Frontal cortex (tissue), 4 donors: ENCODE data around the gene KRT222. TPM values are rescaled to one million over a fixed set of nuclear protein-coding genes. Genes with fewer than 3 reads are reported as not detected.
A peak's percentile ranks its signal among the peaks of the same experiment; 100 is the strongest.

ENCODE experiments used
- DNase-seq, 2 donors: peaks; one replicate each; pipeline ENCODE4 v3.0.0; 2012; ENCODE audit warnings: low spot score in 2 of 2
- FAIRE-seq: peaks from 2 replicates; lab custom pipeline; 2012; peaks lifted over from hg19 to GRCh38; lab: Jason Lieb, UNC
- total RNA-seq: library from RNA; depleted of rRNA; stranded (reverse); fragments of >200 nt; gene quantifications from one replicate; pipeline ENCODE4 v1.2.3, GENCODE V29; 2014
- donor health status: control.
- donor health status: control.
- donor health status: control.

The KRT222 gene
- total RNA-seq, 1 donor from 2014 or later: 5.7 TPM

DNA sequence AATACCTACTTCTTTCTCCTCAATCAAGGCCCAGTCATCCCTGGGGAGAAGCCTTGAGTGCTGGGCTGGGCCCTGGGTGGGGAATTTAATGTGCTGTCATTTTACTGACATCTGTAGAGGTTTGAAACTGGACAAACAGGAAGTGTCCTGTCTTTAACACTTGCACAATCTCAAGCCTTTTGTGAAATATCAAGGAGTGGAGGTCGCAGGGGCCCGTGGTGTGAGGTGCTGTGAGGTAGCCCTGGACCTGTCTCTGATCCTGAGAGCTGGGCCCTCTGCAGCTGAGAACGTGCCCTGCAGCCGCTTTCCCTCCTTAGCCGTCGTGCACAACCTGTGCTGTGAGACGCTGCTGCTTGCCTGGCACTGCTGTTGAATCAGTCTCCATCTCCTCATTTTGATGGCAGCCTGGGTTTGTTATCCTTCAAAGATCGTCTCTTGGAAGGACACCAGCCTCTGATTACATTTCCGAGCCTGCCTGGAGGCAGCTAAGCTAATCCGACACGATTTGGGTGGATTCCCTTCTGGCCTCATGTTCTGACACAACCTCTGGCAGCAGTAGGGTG, 47.2 kb downstream of the KRT222 start:
- FAIRE-seq (no peak), DNase-seq (no peak)

DNA sequence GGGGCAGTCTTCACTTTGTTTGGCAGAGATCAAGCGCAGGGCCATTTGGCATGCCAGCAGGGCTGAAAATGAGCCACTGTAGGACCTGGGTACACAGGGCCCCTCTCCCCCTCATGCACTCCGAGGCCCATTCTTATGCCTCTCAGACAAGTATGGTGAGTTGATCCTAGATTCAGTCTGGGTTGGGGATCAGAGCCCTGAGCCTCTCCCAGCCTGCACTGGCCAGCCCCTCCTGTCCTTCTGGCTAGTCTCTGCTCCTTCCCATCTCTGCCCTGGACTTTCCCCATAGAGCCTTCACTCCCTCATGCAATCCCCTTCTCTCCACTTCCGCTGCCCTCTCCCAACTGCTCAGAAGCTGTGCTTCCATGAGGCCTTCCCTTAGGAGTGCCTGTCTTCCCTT, 48.4 kb downstream of the KRT222 start:
- FAIRE-seq: no peak

GRCh38 chr17:40615841-40616476, 49.0 kb downstream of the KRT222 start:
- DNase-seq (no peak), FAIRE-seq (no peak)

More for the DNA sequence above, 48.4 kb downstream of the KRT222 start:
- DNase-seq: no peak

- DNase-seq (no peak), FAIRE-seq (no peak)
These were observed 49.7 kb downstream of the KRT222 start for GRCh38 chr17:40615068-40615840.

GRCh38 chr17:40614431-40615067, 50.4 kb downstream of the KRT222 start:
- FAIRE-seq (no peak), DNase-seq (no peak)

DNA sequence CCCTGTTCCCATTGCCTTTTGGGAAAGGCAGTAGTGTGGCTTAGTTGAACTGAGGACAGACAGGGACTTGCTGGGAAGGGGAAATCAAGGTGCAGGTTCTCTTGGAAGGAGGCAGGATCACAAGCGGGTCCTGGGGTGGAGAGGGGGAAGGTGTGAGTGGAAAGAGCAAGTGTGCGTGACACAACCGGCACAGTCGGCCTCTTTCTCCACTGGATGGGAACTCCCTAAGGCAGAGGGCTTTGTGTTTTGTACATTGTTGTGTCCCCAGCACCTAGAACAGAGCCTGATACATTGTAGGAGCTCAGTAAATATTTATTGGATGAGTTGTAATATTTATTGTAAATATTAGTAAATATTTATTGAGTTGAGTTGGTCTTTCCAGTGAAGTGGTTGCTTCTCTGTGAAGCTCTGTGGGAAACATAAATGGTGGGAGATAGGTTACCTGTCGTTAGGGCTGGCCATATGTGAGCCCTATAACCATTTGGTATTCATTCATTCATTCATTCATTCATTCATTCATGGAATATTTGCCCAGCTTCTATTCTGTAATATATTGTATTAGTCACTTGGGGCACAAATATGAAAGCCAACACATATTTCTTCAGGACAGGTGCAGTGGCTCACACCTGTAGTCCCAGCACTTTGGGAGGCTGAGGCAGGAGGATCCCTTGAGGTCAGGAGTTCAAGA, 51.4 kb downstream of the KRT222 start:
- no peak for DNase-seq
- no peak for FAIRE-seq

- FAIRE-seq (no peak), DNase-seq (peak in 1 of 2 donors; percentile 25)
These were observed 52.3 kb downstream of the KRT222 start for GRCh38 chr17:40612599-40613244.

DNA sequence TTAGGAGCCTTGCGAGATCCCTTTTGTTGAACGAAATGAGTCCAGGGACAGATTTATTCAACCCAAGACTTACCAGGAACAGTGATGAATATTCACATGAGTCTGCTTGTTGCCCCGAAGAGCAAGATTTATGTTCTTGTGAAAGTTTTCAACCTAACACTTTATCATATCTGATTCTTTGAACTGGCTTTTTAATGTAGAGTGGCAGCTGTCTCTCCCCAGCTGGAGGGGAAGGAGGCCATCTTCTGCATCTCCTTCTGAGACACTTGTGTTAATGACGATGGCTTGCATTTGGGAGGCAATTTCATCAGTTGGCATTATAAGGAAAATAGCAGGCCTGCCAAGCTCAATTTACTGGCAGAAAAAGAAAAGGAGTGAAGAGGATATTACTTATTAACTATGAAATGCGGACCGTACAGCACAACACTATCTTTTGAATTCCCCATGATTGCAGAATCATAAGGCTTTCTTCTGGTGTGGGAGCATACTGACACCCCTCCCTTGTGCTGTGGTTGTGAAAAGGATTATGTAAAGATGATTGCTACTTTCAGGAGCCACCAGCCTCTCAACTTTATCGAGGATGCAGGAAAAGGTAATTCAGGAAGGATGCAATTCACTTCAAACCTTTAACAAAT, 53.0 kb downstream of the KRT222 start:
- no peak for DNase-seq
- no peak for FAIRE-seq

GRCh38 chr17:40610359-40610758, 54.6 kb downstream of the KRT222 start:
- FAIRE-seq (no peak), DNase-seq (no peak)

- FAIRE-seq: no peak
These were observed 56.9 kb downstream of the KRT222 start for GRCh38 chr17:40608061-40608581.

DNA sequence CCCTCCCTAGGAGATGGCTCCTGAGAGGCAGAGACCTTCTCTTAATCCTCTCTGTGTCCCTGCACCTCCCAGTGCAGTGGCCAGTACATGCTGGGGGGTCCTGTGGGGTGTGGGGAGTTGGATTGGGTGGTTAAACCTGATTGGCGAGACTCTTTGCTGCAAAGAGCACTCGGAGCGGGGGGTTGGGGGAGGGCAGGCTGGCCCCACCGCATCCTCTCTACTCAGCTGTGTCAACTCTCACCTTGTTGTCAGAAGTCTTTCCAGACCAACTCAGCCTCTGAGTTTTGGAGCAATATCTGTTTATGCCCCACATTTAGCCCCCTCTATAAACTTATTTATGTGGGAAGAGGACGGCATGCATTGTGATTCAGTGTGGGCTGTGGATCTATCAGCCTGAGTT, 57.3 kb downstream of the KRT222 start:
- DNase-seq (no peak), FAIRE-seq (no peak)

More at GRCh38 chr17:40608061-40608581, 56.9 kb downstream of the KRT222 start:
- DNase-seq: peak in 1 of 2 donors; percentile 16

- DNase-seq (no peak), FAIRE-seq (no peak)
These were observed 58.2 kb downstream of the KRT222 start for GRCh38 chr17:40606548-40607353.

GRCh38 chr17:40605306-40605705, 59.7 kb downstream of the KRT222 start:
- no peak for FAIRE-seq
- DNase-seq: no peak

Other genes with a start within 250 kb of the KRT222 start
- gene TOP2A, start 247.3 kb downstream of the KRT222 start, total RNA-seq: 19.6 TPM
- 7.3 TPM for gene IGFBP4, start 221.7 kb downstream of the KRT222 start, total RNA-seq
- gene TNS4, start 163.6 kb downstream of the KRT222 start, total RNA-seq: not detected
- gene CCR7, start 99.7 kb downstream of the KRT222 start, total RNA-seq: not detected
- 119 TPM for gene SMARCE1, start 17.4 kb downstream of the KRT222 start, total RNA-seq
- not detected for gene KRT24, start 38.6 kb upstream of the KRT222 start, total RNA-seq
- not detected for gene KRT25, start 90.2 kb upstream of the KRT222 start, total RNA-seq
- not detected for gene KRT26, start 107.0 kb upstream of the KRT222 start, total RNA-seq
- gene KRT27, start 117.4 kb upstream of the KRT222 start, total RNA-seq: not detected
- not detected for gene KRT28, start 134.8 kb upstream of the KRT222 start, total RNA-seq
- gene KRT10, start 157.4 kb upstream of the KRT222 start, total RNA-seq: 2.4 TPM
- not detected for gene KRT12, start 202.0 kb upstream of the KRT222 start, total RNA-seq
- gene KRT20, start 220.1 kb upstream of the KRT222 start, total RNA-seq: not detected